ENCODE results near the gene SGMS1.
"Not testable (repeated sequence)": the region's sequence is repeated elsewhere in the genome, so short reads cannot be mapped to it uniquely, and the experiment has no call there.

The SGMS1 gene

GRCh38 chr10:50355693-50356480 is 267.9 kb downstream of the SGMS1 start:
- DNase-seq, result not testable (repeated sequence)

DNA sequence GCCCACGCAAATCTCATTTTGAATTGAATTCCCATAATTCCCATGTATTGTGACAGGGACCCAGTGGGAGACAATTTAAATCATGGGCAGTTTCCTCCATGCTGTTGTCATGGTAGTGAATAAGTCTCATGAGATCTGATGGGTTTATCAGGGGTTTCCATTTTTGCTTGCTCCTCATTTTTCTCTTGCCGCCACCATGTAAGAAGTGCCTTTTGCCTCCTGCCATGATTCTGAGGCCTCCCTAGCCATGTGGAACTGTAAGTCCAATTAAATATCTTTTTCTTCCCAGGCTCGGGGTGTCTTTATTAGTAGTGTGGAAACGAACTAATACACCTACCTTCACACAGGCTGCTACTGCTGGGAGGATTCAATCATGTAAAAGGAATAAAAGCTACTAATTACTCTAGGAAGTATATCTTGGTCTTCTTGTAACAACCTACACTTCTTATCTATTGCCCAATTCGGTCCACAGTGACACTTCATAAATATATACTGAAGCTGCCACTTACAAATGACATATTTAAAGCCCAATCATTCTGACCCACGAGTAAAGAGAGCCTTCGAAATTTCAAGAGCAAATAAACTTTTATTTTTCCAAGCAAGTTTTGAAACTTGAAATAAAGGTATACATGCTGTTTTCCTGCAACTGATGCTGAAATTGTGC is 272.1 kb downstream of the SGMS1 start:
- no peak for DNase-seq

- no peak for DNase-seq
Observed at GRCh38 chr10:50350366-50350765, 273.4 kb downstream of the SGMS1 start.

GRCh38 chr10:50349554-50349953 is 274.2 kb downstream of the SGMS1 start:
- DNase-seq, result no peak

DNA sequence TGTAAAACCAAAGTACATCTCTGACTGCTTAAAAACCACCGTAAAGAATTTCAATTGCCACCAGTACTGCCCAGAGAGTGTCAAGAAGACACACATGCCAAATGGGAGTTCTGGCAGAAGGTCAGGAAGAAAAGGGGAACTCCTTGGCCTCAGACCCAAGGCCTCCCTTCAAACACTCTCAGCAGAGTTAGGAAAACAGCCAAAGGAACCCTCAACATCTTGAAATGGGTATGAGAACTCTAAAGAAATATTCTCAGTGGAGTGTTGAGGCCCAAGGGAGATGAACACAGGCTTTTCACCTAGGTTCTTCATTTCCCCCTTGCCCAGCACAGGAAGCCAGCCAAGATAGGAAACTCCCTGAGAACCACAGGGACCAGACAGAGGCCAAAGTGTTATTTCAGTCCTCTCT is 276.4 kb downstream of the SGMS1 start:
- DNase-seq, result no peak

DNA sequence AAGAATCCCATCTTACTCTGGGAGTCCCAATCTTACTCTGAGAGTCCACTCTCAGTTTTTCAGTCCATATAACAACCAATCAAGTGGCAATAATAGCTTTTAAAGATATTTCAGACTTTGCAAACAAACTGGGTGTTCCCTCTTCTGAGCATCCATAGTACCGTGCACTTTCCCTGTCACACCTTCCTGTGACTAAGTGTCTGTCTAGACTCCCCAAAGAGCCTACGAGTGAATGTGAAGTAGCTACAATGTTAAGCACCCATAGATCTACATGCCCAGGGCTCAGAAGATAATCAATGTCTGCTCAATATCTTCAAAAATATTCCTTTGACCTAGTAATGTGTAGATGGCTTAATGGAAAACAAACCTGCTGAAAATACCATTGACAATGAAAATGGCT is 276.8 kb downstream of the SGMS1 start:
- no peak for DNase-seq

- no peak for DNase-seq
Observed at GRCh38 chr10:50345545-50345944, 278.2 kb downstream of the SGMS1 start.

- DNase-seq, result no peak
Observed at GRCh38 chr10:50343702-50344331, 279.9 kb downstream of the SGMS1 start.

DNA sequence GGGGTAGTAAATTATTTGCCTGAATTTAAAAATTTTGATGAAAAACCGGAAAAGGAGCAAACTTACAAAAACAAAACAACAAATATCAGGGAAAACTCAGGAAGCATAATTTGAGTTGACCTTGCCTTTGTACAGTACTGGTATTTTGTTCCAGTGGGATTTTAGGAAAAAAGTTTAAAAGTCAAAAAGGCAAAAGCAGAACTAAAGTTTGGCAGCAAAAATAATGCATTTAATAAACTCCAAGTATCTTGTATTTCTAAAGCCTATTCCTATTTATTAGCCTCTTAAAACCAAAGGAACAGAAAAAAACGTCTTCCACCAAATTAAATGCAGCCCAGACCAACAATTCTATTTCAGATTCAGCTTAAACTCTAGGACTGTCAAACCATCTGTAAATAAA is 281.8 kb downstream of the SGMS1 start:
- no peak for DNase-seq

GRCh38 chr10:50336140-50336539 is 287.6 kb downstream of the SGMS1 start:
- DNase-seq, result no peak

DNA sequence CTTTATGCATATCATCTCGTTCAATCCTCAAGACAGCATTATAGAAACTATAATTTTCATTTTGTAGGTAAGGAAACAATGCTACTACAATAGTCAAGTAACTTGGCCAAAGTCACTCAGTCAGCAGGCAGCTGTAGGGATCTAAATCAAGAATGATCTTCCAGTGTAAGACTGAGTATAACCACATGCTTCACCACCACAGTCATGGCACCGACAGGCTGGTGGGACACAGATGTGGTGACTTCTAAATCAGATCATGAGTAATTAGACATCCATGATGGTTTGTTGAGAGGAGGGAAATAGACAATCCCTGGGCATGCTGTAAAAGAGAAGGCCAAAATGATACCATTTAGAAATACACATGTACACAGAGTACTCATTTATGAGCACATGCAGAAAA is 288.4 kb downstream of the SGMS1 start:
- no peak for DNase-seq

DNA sequence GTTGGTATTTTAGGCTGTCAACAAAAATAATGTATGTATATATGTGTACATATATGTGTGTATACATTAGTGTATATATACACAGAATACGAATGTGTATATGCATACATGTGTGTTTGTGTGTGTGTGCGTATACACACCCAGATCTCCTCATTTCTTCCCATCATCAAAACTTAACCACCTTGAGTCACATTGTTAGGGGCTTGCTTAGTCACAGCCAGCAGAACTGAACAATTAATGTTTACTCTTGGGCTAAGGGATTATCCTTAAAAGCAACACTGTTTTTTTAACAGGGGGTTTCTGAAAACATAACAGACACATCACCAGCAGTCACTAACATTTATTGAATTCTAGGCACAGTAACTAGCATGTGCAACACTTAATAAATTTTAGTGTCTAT is 289.5 kb downstream of the SGMS1 start:
- DNase-seq, result no peak

GRCh38 chr10:50333872-50334271 is 289.9 kb downstream of the SGMS1 start:
- DNase-seq, result no peak

GRCh38 chr10:50332108-50332842 is 291.5 kb downstream of the SGMS1 start:
- DNase-seq, result no peak

DNA sequence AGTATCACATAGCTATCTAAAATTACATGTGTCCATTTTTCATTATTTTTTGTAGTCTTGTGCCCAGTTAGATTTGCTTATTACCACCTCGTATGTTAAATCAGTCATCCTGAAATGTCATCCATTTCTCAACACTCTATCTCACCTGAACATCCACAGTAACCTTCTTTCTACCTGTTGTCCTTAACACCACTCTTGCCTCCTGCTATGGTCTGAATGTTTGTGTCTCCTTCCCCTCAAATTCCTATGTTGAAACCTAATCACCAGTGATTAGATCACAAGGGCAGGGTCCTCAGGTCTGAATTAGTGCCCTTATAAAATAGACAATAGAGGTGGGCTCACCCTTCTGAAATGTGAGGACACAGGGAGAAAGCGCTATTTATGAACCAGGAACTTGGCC is 292.3 kb downstream of the SGMS1 start:
- DNase-seq, result no peak

DNA sequence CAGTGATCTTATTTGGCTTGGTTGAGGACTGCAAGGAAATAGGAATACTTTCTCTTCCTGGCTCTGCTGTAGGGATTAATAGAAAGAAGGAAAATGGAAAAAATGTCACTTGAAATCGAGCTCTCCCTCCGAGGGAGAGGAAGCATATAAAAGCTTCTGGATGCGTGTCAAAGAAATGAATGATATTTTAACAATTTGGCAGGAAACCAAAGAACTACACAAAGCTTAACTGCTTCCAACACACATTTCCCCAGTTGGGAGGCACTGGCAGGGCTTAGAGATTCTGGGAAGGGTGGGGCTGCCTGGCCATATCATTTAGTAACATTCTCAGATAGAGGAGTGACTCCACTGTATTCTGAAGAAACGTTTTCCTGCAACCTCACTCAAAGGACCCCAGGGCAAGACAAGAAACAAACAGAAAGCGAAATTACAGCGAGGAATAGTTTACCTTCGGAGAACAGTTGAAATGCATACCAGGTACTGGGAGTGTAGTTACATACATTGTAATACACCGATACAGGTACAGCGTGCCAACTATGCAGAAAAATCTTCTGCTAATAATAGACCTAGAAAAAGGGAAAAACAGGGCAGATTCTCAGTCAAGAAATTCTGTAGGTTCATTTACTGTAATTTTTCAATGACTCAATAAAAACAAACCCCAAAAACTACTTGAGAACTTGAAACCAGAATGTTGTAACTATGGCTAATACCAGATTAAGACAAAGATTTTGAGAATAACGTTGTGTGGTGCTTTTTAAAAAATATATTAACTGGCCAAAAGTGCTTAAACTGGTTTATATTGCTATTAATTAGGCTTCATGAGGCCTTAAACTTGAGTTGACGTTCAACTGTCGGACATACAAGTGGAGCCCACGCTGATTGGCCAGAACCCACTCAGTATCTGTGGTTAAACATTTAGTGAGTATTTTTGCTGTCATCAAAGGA is 296.7 kb downstream of the SGMS1 start:
- no peak for DNase-seq

DNA sequence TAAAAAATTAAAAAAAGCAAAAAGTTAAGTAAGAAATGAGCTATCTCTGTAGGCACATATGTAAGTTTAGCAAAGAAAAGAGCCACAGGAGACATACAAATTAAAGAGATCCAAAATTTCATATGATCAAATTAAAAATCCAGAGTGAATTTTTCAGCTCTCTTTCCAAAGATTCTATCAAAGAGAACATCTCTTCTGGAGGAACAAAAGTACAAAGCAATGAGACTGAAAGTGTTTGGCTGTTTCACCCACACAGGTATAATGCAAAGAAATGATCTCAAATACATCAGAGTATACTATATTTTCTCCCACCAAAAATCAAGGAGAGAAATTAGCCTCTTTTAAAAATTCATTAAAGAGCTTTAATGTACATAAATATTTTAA is 297.6 kb downstream of the SGMS1 start:
- DNase-seq, result no peak

DNA sequence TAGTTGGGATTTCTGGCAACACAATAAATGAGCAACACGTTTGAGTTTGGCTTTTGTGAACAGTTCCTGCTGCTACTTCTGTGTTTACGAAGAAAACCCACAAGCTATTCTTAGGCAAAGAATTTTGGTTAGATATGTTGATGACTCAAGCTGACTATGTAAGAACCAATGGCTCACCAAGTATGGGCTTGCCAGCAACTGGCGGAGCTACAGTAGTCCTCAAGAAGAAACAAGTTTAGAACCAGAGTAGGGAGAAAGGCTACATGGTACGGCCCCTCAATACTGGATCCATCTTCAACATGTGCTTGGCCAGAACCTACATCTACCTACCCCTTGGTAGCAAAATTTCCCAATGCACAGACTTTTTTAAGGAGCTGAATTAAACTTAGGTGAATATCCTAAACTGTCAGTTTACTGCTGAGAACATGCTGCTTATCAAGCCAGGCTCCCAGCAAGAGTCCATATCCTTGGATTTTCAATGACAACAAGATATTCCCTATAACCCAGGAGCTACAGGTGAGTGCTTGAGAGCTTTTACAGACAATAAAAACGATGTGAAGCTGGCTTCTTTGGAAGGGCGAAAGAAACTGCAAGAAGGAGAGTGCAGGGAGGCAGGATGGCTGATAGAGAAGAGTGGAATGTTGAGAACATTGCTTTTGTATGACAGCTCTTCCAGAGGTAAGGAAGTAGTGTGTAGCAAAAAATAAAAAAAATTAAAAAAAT is 298.1 kb downstream of the SGMS1 start:
- no peak for DNase-seq

- DNase-seq, result no peak
Observed at GRCh38 chr10:50324680-50325393, 298.9 kb downstream of the SGMS1 start.

DNA sequence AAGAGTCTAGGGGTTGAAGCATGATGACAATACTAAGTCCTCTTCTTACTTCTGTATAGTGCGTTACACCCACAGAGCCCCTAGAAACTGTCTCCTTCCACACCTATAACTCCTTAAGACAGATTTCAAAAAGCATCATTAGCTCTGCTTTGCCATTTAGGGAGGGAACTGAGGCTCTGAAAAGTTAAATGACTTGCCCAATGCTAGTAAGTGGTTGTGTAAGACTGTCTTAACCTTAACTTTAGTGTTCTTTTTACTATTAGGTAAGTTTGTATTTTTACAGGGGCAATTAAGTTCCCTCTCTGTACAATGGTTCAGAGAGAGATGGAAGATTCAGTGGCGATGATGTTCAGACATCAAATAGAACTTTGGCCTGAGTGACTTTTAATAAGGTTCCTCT is 299.7 kb downstream of the SGMS1 start:
- no peak for DNase-seq

DNA sequence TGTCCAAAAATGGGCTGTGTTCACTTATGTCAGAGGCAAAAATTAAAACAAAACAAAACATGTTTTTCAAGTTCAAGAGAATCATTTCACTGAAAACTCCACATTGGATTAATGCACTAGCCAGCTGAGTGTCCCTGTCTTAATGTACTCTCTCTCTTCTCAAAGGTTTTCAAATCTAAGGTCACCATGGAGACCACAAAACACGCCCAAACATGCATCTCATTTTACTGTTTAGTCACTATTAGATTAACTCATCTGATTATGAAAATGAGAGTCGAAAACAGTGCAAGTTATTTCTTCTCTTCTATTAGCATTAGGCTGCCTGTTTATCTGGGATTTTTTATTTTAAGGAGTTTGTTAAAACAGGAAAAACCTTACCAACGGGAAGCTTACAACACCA is 301.7 kb downstream of the SGMS1 start:
- no peak for DNase-seq

Measured in stimulated activated CD4-positive, alpha-beta T cell treated with anti-CD3 and anti-CD28 coated beads, Interleukin-12 subunit alpha, Interleukin-12 subunit beta, amount 100 ng/mL, for 4 hours (primary cell).